Ascending aorta (tissue), 2 donors: ENCODE results near the gene CHMP1B. TPM values are rescaled to one million over a fixed set of nuclear protein-coding genes. Genes with fewer than 3 reads are reported as not detected.

Experiments used
- DNase-seq, 2 donors: peaks; one replicate each; pipeline ENCODE4 v3.0.0-alpha.2; 2019; ENCODE audit warnings: low spot score in 2 of 2
- H3K27ac ChIP-seq, 2 donors: fragments of 200-600 bp; sonication (generic); one replicate each; pipeline ENCODE4 v1.5.1; 2016 to 2017; ENCODE audit warnings: mild to moderate bottlenecking in 1 of 2
- H3K27me3 ChIP-seq: fragments of 200-600 bp; sonication (generic); one replicate; pipeline ENCODE4 v1.5.1; 2017
- H3K36me3 ChIP-seq, 2 donors: fragments of 200-600 bp; sonication (generic); one replicate each; pipeline ENCODE4 v1.5.1; 2016
- H3K4me1 ChIP-seq, 2 donors: fragments of 200-600 bp; sonication (generic); one replicate each; pipeline ENCODE4 v1.5.1; 2016 to 2017; ENCODE audit warnings: mild to moderate bottlenecking in 1 of 2
- H3K4me3 ChIP-seq, 2 donors: fragments of 200-600 bp; sonication (generic); one replicate each; pipeline ENCODE4 v1.5.1; 2016 to 2017; ENCODE audit warnings: mild to moderate bottlenecking in 1 of 2
- H3K9me3 ChIP-seq, 2 donors: fragments of 200-600 bp; sonication (generic); one replicate each; pipeline ENCODE4 v1.5.1; 2016
- intact Hi-C: fragments of 100-400 bp; cut with DNase I; formaldehyde crosslinking; loops from one replicate; pipeline ENCODE4 v1.15.1; 2023
- total RNA-seq: library from RNA; depleted of rRNA; stranded (reverse); fragments of >200 nt; gene quantifications from one replicate; pipeline ENCODE4 v1.1.0, GENCODE V29; 2016
- TF ChIP-seq, protein P1 (sequence below), 3 experiments: fragments of 200-600 bp in 2 of 3; fragments of 450-650 bp in 1 of 3; sonication (generic) in 2 of 3; IDR thresholded peaks; one replicate each; pipeline ENCODE4 v1.5.1; 2016 to 2019; ENCODE audit warnings: antibody characterized with exemption in 3 of 3, mild to moderate bottlenecking in 1 of 3, moderate library complexity in 1 of 3

The CHMP1B gene
- total RNA-seq, 1 donor from 2014 or later: 25.5 TPM

DNA sequence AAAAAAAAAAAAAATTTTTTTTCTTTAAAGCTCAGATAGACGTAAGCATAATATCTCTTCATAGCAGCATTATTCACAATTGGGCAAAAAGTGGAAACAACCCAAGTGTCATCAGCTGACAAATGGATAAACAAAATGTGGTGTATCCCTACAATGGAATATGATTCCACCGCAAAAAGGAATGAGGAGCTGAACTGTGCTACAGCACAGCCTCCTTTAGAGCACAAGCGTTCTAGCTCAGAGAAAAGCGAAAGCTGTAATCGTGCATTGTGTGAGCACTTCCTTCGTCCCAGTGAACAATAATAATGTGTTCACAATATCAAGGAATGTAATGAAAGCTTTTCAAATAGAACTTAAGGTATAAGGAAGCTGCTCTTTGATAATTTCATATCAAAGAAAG, 11.7 kb upstream of the CHMP1B start:
- Histone ChIP-seq H3K4me1 (no peaks in the 10 kb centered on the region), H3K36me3 (no peaks in the 10 kb centered on the region), H3K27ac (no peak overlapping the region), H3K27me3 (no peaks in the 10 kb centered on the region), H3K9me3 (no peaks in the 10 kb centered on the region), H3K4me3 (no peak overlapping the region)
- no peak for DNase-seq
- TF ChIP-seq, protein P1, sequence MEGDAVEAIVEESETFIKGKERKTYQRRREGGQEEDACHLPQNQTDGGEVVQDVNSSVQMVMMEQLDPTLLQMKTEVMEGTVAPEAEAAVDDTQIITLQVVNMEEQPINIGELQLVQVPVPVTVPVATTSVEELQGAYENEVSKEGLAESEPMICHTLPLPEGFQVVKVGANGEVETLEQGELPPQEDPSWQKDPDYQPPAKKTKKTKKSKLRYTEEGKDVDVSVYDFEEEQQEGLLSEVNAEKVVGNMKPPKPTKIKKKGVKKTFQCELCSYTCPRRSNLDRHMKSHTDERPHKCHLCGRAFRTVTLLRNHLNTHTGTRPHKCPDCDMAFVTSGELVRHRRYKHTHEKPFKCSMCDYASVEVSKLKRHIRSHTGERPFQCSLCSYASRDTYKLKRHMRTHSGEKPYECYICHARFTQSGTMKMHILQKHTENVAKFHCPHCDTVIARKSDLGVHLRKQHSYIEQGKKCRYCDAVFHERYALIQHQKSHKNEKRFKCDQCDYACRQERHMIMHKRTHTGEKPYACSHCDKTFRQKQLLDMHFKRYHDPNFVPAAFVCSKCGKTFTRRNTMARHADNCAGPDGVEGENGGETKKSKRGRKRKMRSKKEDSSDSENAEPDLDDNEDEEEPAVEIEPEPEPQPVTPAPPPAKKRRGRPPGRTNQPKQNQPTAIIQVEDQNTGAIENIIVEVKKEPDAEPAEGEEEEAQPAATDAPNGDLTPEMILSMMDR (IDR thresholded peaks at IDR 0.05): no peak
- intact Hi-C loops: no loop called here

DNA sequence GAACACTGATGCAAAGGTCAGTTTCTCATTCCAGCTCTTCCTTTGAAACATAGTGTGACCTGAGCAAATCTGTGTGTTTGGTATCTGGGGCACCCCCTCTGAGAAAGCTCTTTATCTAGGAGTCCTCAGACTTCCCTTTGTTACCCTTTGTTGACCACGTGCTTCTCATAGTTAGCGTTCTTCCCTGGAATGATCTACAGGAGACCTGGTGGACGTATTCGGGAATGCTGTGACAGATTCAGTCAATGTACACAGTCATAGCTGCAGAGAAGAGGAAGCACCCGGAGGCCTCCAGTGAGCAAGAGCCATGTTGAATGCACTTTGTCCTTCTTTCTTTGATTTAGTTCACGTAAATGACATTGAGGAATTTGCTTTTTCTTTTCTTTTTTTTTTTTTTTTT, 10.7 kb upstream of the CHMP1B start:
- Histone ChIP-seq H3K4me3 (no peak overlapping the region), H3K27me3 (no peaks in the 10 kb centered on the region), H3K4me1 (no peaks in the 10 kb centered on the region), H3K36me3 (no peaks in the 10 kb centered on the region), H3K9me3 (no peaks in the 10 kb centered on the region), H3K27ac (no peak overlapping the region)
- intact Hi-C loops: no loop called here
- DNase-seq: no peak
- TF ChIP-seq, protein P1 (IDR thresholded peaks at IDR 0.05): no peak

DNA sequence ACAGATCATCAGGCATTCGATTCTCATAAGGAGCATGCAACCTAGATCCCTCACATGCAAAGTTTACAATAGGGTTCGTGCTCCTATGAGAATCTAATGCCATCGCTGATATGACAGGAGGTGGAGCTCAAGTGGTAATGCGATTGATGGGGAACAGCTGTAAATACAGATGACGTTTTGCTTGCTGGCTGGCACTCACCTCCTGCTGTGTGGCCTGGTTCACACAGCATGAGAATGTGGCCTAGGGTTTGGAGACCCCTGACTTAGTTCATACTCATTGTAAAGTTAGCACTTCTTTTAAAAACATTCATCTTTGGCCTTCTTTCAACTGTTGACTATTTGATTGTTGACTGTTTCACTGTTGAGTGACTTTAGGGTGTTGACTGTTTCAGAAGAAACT, 8.7 kb upstream of the CHMP1B start:
- no peak for DNase-seq
- intact Hi-C loops: no loop called here
- no peak overlapping the region for H3K27ac ChIP-seq
- H3K9me3 ChIP-seq: no peaks in the 10 kb centered on the region
- no peaks in the 10 kb centered on the region for H3K4me1 ChIP-seq
- TF ChIP-seq, protein P1 (IDR thresholded peaks at IDR 0.05): no peak
- H3K4me3 ChIP-seq: no peak overlapping the region
- H3K27me3 ChIP-seq: no peaks in the 10 kb centered on the region
- no peaks in the 10 kb centered on the region for H3K36me3 ChIP-seq

DNA sequence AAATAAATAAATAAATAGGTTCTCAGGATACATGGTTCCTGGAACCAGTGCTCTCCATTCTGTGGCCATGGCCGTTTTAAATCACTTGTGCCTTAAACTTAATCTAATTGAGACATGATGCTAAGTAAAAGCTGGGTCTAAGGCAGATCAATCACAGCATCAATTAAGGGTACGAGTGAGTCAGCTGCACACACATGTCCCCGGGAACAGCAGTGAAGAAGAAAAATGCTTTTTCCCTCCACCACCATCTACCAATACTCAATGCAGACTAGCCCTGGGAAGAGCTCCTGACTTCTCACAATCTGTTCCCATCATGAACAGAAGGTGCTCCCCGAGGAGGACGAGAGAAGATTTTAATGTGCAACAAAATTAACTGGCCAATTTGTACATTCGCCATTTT, 6.8 kb upstream of the CHMP1B start:
- TF ChIP-seq, protein P1 (IDR thresholded peaks at IDR 0.05): no peak
- no peaks in the 10 kb centered on the region for H3K36me3 ChIP-seq
- peaks cover 0 to under 1% of the 10 kb centered on the region in 2 donors for H3K4me1 ChIP-seq
- intact Hi-C loops: no loop called here
- H3K4me3 ChIP-seq: no peak overlapping the region
- DNase-seq: no peak
- no peaks in the 10 kb centered on the region for H3K9me3 ChIP-seq
- H3K27me3 ChIP-seq: no peaks in the 10 kb centered on the region
- no peak overlapping the region for H3K27ac ChIP-seq

DNA sequence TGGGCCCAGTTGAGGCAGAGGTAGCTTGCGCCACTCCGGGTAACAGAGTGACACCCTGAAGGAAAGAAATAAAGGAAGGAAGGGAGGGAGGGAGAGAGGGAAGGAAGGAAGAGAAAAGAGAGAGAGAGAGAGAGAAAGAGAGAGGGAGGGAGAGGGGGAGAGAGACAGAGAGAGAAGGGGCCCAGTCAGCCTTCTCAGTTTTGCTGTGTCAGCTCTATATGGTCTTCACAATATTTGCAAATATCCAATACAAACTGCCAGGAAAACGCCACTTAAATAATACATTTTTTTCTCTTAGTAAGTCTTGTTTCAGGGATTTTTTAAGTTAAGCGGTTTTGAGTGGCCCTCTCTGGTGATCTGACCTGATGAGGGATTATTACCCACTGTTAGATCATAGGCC, 5.6 kb upstream of the CHMP1B start:
- TF ChIP-seq, protein P1 (IDR thresholded peaks at IDR 0.05): no peak
- intact Hi-C loops: no loop called here

DNA sequence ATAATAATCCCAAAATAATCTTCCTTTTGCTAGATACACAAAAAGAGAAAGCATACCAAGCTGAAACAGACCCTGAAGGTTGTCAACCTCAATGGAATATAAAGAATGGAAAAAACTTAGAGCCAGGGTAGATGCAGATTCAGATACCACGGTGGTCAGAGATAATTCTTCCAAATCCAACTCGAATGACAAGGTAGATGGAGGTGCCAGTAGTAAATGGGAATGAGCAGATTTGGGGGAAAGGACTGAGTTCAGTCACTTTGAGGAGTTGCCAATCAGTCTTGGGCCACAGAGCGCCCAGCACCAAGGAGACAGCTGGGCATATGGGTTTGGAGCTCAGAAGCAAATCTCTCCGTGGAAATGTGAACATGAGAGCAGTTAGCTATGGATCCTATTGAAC, 3.4 kb upstream of the CHMP1B start:
- Histone ChIP-seq H3K4me1 (peaks cover 0 to 9% of the 10 kb centered on the region in 2 donors), H3K9me3 (no peaks in the 10 kb centered on the region), H3K36me3 (no peaks in the 10 kb centered on the region), H3K27ac (no peak overlapping the region), H3K4me3 (no peak overlapping the region), H3K27me3 (no peaks in the 10 kb centered on the region)
- intact Hi-C loops: no loop called here
- TF ChIP-seq, protein P1 (IDR thresholded peaks at IDR 0.05): no peak
- DNase-seq: no peak

More for the DNA sequence above, 5.6 kb upstream of the CHMP1B start:
- Histone ChIP-seq H3K27ac (no peak overlapping the region), H3K27me3 (no peaks in the 10 kb centered on the region), H3K4me1 (peaks cover 0 to 4% of the 10 kb centered on the region in 2 donors), H3K9me3 (no peaks in the 10 kb centered on the region), H3K36me3 (no peaks in the 10 kb centered on the region), H3K4me3 (no peak overlapping the region)
- no peak for DNase-seq
